IMR-90 (cell line): ENCODE data around the gene DHCR24. TPM values are rescaled to one million over a fixed set of nuclear protein-coding genes. Genes with fewer than 3 reads are reported as not detected.
A peak's percentile ranks its signal among the peaks of the same experiment; 100 is the strongest.

ENCODE experiments used
- ATAC-seq: fragments of 200-7000 bp; cut with Tn5 transposase; 2 replicates; pipeline ENCODE4 v1.9.1; 2020; ENCODE audit warnings: low read depth, mild to moderate bottlenecking, moderate library complexity
- BruUV-seq: library from RNA; stranded (reverse); fragments of 400-500 nt; replicated peaks from 2 replicates; lab custom pipeline; 2021; lab: Mats Ljungman, UMichigan
- CTCF ChIA-PET: fragments of 300-600 bp; formaldehyde crosslinking; extraction: SDS; loops from one replicate; lab custom pipeline; 2021; ENCODE audit warnings: antibody characterized with exemption; lab: Yijun Ruan, JAX
- POLR2A ChIA-PET: fragments of 300-600 bp; sonication (Branson Sonifier 250); formaldehyde crosslinking; loops from one replicate; lab custom pipeline; 2022; ENCODE audit warnings: antibody characterized with exemption; ENCODE audit not compliant: unreplicated experiment; lab: Charles Lee
- DNase-seq: peaks from one replicate; pipeline ENCODE4 v3.0.0; 2013
- H2AFZ ChIP-seq: replicated peaks from 2 replicates; pipeline ENCODE3; 2013; ENCODE audit warnings: low read length, mild to moderate bottlenecking; ENCODE audit not compliant: poor library complexity
- H2AK5ac ChIP-seq: 2 replicates; pipeline ENCODE4 v1.6.1; 2013; ENCODE audit warnings: low read depth, low read length, inconsistent platforms
- H2AK9ac ChIP-seq: replicated peaks from 2 replicates; pipeline ENCODE3; 2013; ENCODE audit warnings: mild to moderate bottlenecking, low read depth, low read length, moderate library complexity; ENCODE audit not compliant: poor library complexity
- H2BK120ac ChIP-seq: 2 replicates; pipeline ENCODE4 v1.6.1; 2013; ENCODE audit warnings: low read depth, low read length, inconsistent platforms
- H2BK15ac ChIP-seq: 3 replicates; pipeline ENCODE4 v1.6.1; 2013; ENCODE audit warnings: low read depth, low read length, inconsistent platforms
- H2BK20ac ChIP-seq: 2 replicates; pipeline ENCODE4 v1.6.1; 2013; ENCODE audit warnings: low read depth, mild to moderate bottlenecking, inconsistent platforms, low read length, moderate library complexity
- H2BK5ac ChIP-seq: 2 replicates; pipeline ENCODE4 v1.6.1; 2013; ENCODE audit warnings: mild to moderate bottlenecking, low read depth, low read length, inconsistent platforms; ENCODE audit not compliant: poor library complexity, severe bottlenecking
- H3K14ac ChIP-seq: replicated peaks from 2 replicates; pipeline ENCODE4 v1.6.1; 2013; ENCODE audit warnings: low read depth, low read length, inconsistent platforms
- H3K18ac ChIP-seq: 2 replicates; pipeline ENCODE4 v1.6.1; 2013; ENCODE audit warnings: low read depth, low read length, control low read depth
- H3K23ac ChIP-seq: 2 replicates; pipeline ENCODE4 v1.6.1; 2013; ENCODE audit warnings: low read depth, low read length, inconsistent platforms
- H3K27ac ChIP-seq: 2 replicates; pipeline ENCODE4 v1.5.1; 2013; ENCODE audit warnings: mild to moderate bottlenecking, control low read depth, low read length; ENCODE audit not compliant: insufficient read depth
- H3K27me3 ChIP-seq: 2 replicates; pipeline ENCODE4 v1.6.1; 2013; ENCODE audit warnings: low read length; ENCODE audit not compliant: control insufficient read depth, insufficient read depth
- H3K36me3 ChIP-seq: 2 replicates; pipeline ENCODE4 v1.6.1; 2013; ENCODE audit warnings: low read length, mixed read lengths; ENCODE audit not compliant: control insufficient read depth, insufficient read depth
- H3K4ac ChIP-seq: 2 replicates; pipeline ENCODE4 v1.6.1; 2013; ENCODE audit warnings: low read depth, low read length, inconsistent platforms
- H3K4me1 ChIP-seq: 2 replicates; pipeline ENCODE4 v1.6.1; 2013; ENCODE audit warnings: low read length, mixed read lengths; ENCODE audit not compliant: control insufficient read depth, insufficient read depth
- H3K4me2 ChIP-seq: 2 replicates; pipeline ENCODE4 v1.6.1; 2013; ENCODE audit warnings: low read depth, mild to moderate bottlenecking, control low read depth, low read length, moderate library complexity
- H3K4me3 ChIP-seq: 2 replicates; pipeline ENCODE4 v1.5.1; 2013; ENCODE audit warnings: low read depth, mild to moderate bottlenecking, control low read depth, low read length, moderate library complexity; ENCODE audit not compliant: insufficient read depth
- H3K56ac ChIP-seq: 2 replicates; pipeline ENCODE4 v1.6.1; 2013; ENCODE audit warnings: low read length, inconsistent platforms; ENCODE audit not compliant: insufficient read depth; ENCODE audit errors: extremely low read depth
- H3K79me1 ChIP-seq, 2 experiments: 2 replicates each; pipeline ENCODE4 v1.6.1; 2013; ENCODE audit warnings: low read length in 2 of 2, inconsistent platforms in 1 of 2, low read depth in 1 of 2
- H3K9ac ChIP-seq: 2 replicates; pipeline ENCODE4 v1.6.1; 2013; ENCODE audit warnings: low read depth, low read length, control low read depth
- H3K9me1 ChIP-seq: 2 replicates; pipeline ENCODE4 v1.6.1; 2013; ENCODE audit warnings: low read length, inconsistent platforms; ENCODE audit not compliant: insufficient read depth
- H3K9me3 ChIP-seq: 2 replicates; pipeline ENCODE4 v1.6.1; 2013; ENCODE audit warnings: low read length; ENCODE audit not compliant: control insufficient read depth, insufficient read depth
- H4K20me1 ChIP-seq: 2 replicates; pipeline ENCODE4 v1.6.1; 2013; ENCODE audit warnings: low read length, inconsistent platforms; ENCODE audit not compliant: insufficient read depth
- H4K5ac ChIP-seq: 2 replicates; pipeline ENCODE4 v1.6.1; 2013; ENCODE audit warnings: mild to moderate bottlenecking, low read depth, low read length, control low read depth
- H4K8ac ChIP-seq, 2 experiments: 2 replicates each; pipeline ENCODE4 v1.6.1; 2013; ENCODE audit warnings: low read depth in 2 of 2, low read length in 2 of 2, control low read depth in 1 of 2, inconsistent platforms in 1 of 2
- H4K91ac ChIP-seq: 2 replicates; pipeline ENCODE4 v1.6.1; 2013; ENCODE audit warnings: low read depth, low read length, inconsistent platforms; ENCODE audit not compliant: insufficient read depth
- BHLHE40 ChIP-seq: fragments of 150-350 bp; IDR thresholded peaks from 2 replicates; pipeline ENCODE4 v1.6.1; 2016; ENCODE audit warnings: mild to moderate bottlenecking, low read depth, low read length
- MAZ ChIP-seq: IDR thresholded peaks from 2 replicates; pipeline ENCODE4 v1.6.1; 2012; ENCODE audit warnings: low read depth, mild to moderate bottlenecking, low read length, improper control_type of control experiment, moderate library complexity, borderline replicate concordance
- NFE2L2 ChIP-seq: fragments of 150-350 bp; IDR thresholded peaks from 2 replicates; pipeline ENCODE4 v1.6.1; 2016; ENCODE audit warnings: low read depth, mild to moderate bottlenecking, low read length
- RAD21 ChIP-seq: IDR thresholded peaks from 2 replicates; pipeline ENCODE4 v1.6.1; 2012; ENCODE audit warnings: low read length, improper control_type of control experiment
- SMC3 ChIP-seq: fragments of 150-350 bp; IDR thresholded peaks from 2 replicates; pipeline ENCODE4 v1.6.1; 2016; ENCODE audit warnings: low read depth, mild to moderate bottlenecking, antibody characterized with exemption, low read length, moderate library complexity
- WGBS, 2 experiments: methylation state at CpG; one replicate each; pipeline versions ENCODE4 v1.1.5 to v1.1.7; 2013; ENCODE audit warnings: missing lambda C conversion rate in 2 of 2; ENCODE audit not compliant: insufficient read length in 1 of 2; ENCODE audit errors: extremely low coverage in 2 of 2; 5-methylcytosine and 5-hydroxymethylcytosine counted together
- dilution Hi-C: fragments of 300-500 bp; cut with HindIII; formaldehyde crosslinking; loops from one replicate; pipeline ENCODE4 v1.14.3; 2018; ENCODE audit warnings: low sequenced_read_pairs; ENCODE audit not compliant: unreplicated experiment
- in situ Hi-C: fragments of 300-500 bp; cut with MboI; formaldehyde crosslinking; loops from 3 replicates; pipeline ENCODE4 v1.14.3; 2019; ENCODE audit warnings: low sequenced_read_pairs, inconsistent platforms, mixed read lengths
- intact Hi-C: fragments of 100-400 bp; cut with micrococcal nuclease; formaldehyde crosslinking; loops from 2 replicates; pipeline ENCODE4 v1.10.0; 2022
- polyA plus RNA-seq, 3 experiments: library from polyadenylated mRNA; depleted of rRNA; stranded (reverse); fragments of >200 nt; gene quantifications; 2 replicates each; pipeline ENCODE4 v1.2.3, GENCODE V29; 2012; ENCODE audit warnings: low replicate concordance in 1 of 3
- total RNA-seq: library from RNA; depleted of rRNA; stranded (reverse); fragments of >200 nt; gene quantifications from 2 replicates; pipeline ENCODE4 v1.2.3, GENCODE V29; 2012

DHCR24 gene
- total and polyA plus RNA-seq, 2 of the 4 experiments (the other 2 are of a cell fraction) = 130 to 194 TPM

GRCh38 chr1:54927472-54928240 lies 40.7 kb upstream of the DHCR24 start:
- ChIA-PET CTCF (interaction anchor here (1.2 kb wide), 1 partner anchor 17 kb away, joined by 3 read pairs; no protein-coding TSS in a partner anchor), POLR2A (no interaction called here)
- Histone ChIP-seq H2BK5ac (no peak overlapping the region), H3K27me3 (peaks cover 7% of the 10 kb centered on the region), H3K79me1 (no peaks in the 10 kb centered on the region), H2BK15ac (peak overlapping the region; percentile 18; the same call in 1 of the 3 replicates), H4K5ac (no peak overlapping the region), H3K4ac (no peak overlapping the region), H3K9ac (no peak overlapping the region), H3K4me1 (peaks cover 3% of the 10 kb centered on the region), H3K18ac (no peak overlapping the region; the same call in 1 of the 2 replicates), H4K91ac (no peak overlapping the region), H3K4me3 (no peak overlapping the region), H3K56ac (no peak overlapping the region), H2AK5ac (no peak overlapping the region), H2BK20ac (no peak overlapping the region; the same call in 1 of the 2 replicates), H3K36me3 (no peaks in the 10 kb centered on the region), H2AK9ac (no peak overlapping the region), H3K4me2 (no peak overlapping the region), H3K14ac (no peak overlapping the region), H3K9me3 (no peaks in the 10 kb centered on the region), H2BK120ac (no peak overlapping the region), H3K9me1 (peaks cover 7% of the 10 kb centered on the region; the same call in 1 of the 2 replicates), H2AFZ (no peak overlapping the region), H3K23ac (no peak overlapping the region; the same call in 1 of the 2 replicates), H3K27ac (no peak overlapping the region), H4K20me1 (no peaks in the 10 kb centered on the region), H4K8ac (no peak overlapping the region)
- DNase-seq (peak; percentile 63), ATAC-seq (peak; percentile 40)
- in situ Hi-C loops = no loop called here
- 67% methylated on average over 3 of the region's 8 CpGs; no CpG with 5 or more reads in 1 of the 2 experiments for WGBS, 2 experiments
- intact Hi-C loops = no loop called here
- TF ChIP-seq RAD21 = no peak
- TF ChIP-seq SMC3 = no peak
- no peak for TF ChIP-seq MAZ
- no peak for TF ChIP-seq NFE2L2
- TF ChIP-seq BHLHE40 = no peak
- dilution Hi-C loops = no loop called here
- BruUV-seq = no TSS peak
